Activated CD4-positive, alpha-beta T cell treated with anti-CD3 and anti-CD28 coated beads for 36 hours (primary cell): ENCODE results near the gene SFSWAP. TPM values are rescaled to one million over a fixed set of nuclear protein-coding genes. Genes with fewer than 3 reads are reported as not detected.
"Not testable (repeated sequence)": the region's sequence is repeated elsewhere in the genome, so short reads cannot be mapped to it uniquely, and the experiment has no call there.

Source experiments
- ATAC-seq: fragments of 200-7000 bp; cut with Tn5 transposase; one replicate; pipeline ENCODE4 v1.10.0; 2021; ENCODE audit warnings: mild to moderate bottlenecking, moderate library complexity
- CTCF ChIA-PET: fragments of 350-600 bp; sonication (Branson Sonifier 250); formaldehyde crosslinking; loops from one replicate; lab custom pipeline; 2021; ENCODE audit warnings: antibody characterized with exemption; lab: Charles Lee
- POLR2A ChIA-PET: fragments of 350-600 bp; sonication (Branson Sonifier 250); formaldehyde crosslinking; loops from one replicate; lab custom pipeline; 2021; ENCODE audit warnings: antibody characterized with exemption, inconsistent platforms; lab: Charles Lee
- DNase-seq: peaks from one replicate; pipeline ENCODE4 v3.0.0-alpha.2; 2020
- H3K27ac Mint-ChIP-seq: one replicate; pipeline ENCODE4 v1.8.0; 2021; ENCODE audit warnings: mixed read lengths
- H3K27me3 Mint-ChIP-seq: one replicate; pipeline ENCODE4 v1.8.0; 2021; ENCODE audit warnings: mixed read lengths
- H3K36me3 Mint-ChIP-seq: one replicate; pipeline ENCODE4 v1.8.0; 2021; ENCODE audit warnings: low read depth, mixed read lengths
- H3K4me1 Mint-ChIP-seq: one replicate; pipeline ENCODE4 v1.8.0; 2021; ENCODE audit warnings: mixed read lengths
- H3K4me3 Mint-ChIP-seq: one replicate; pipeline ENCODE4 v1.8.0; 2021; ENCODE audit warnings: mild to moderate bottlenecking, moderate library complexity, mixed read lengths
- H3K9me3 Mint-ChIP-seq: one replicate; pipeline ENCODE4 v1.8.0; 2021; ENCODE audit warnings: low read depth, mixed read lengths
- intact Hi-C, 2 experiments: fragments of 100-400 bp; cut with DNase I in 1 of 2; cut with micrococcal nuclease in 1 of 2; formaldehyde crosslinking; loops; one replicate each; pipeline versions ENCODE4 v1.14.2 to v1.15.1; 2022 to 2024; cut with DNase I, micrococcal nuclease
- total RNA-seq, 2 experiments: library from RNA; stranded (reverse); gene quantifications; one replicate each; pipeline ENCODE4 v1.2.3, GENCODE V29; 2021

The SFSWAP gene
- 10 to 100 TPM; 47.9 to 73.1 TPM for total RNA-seq

- DNase-seq (peak; percentile 85), ATAC-seq (peak; percentile 92)
- Mint-ChIP-seq H3K36me3 (peaks cover 22% of the 10 kb centered on the region), H3K4me1 (peaks cover 24% of the 10 kb centered on the region), H3K4me3 (peak within 1 kb of the TSS; percentile 98), H3K27me3 (no peaks in the 10 kb centered on the region), H3K9me3 (no peaks in the 10 kb centered on the region), H3K27ac (peak within 1 kb of the TSS; percentile 97)
- ChIA-PET CTCF (interaction anchor here (0.6 to 1.0 kb wide), 3 partner anchors 46 to 618 kb away, joined by 3 to 4 read pairs (median 4); no protein-coding TSS in a partner anchor), POLR2A (interaction anchor here (0.6 kb wide), 1 partner anchor 106 kb away, joined by 3 read pairs; no protein-coding TSS in a partner anchor)
- intact Hi-C loops: loop anchor here (1.0 to 5.0 kb wide), 6 partner anchors 28 to 838 kb away; partner anchors contain the start of genes EP400 (in 1 of the 2), MMP17 (in 1 of the 2), PUS1 (in 1 of the 2) and RAN (in 1 of the 2)
Observed at GRCh38 chr12:131710464-131711457, at the start of gene SFSWAP. Gene SFSWAP, plus strand, starts transcription at chr12:131711090. Its CDS starts 140 bp downstream, at chr12:131711230.

- H3K4me1 Mint-ChIP-seq, DNase-seq, H3K4me3 Mint-ChIP-seq, H3K27ac Mint-ChIP-seq, intact Hi-C loops, POLR2A ChIA-PET, CTCF ChIA-PET, H3K36me3 Mint-ChIP-seq, H3K9me3 Mint-ChIP-seq: not testable (repeated sequence)
- ATAC-seq: peak; percentile 68
- H3K27me3 Mint-ChIP-seq: peaks cover 10% of the 10 kb centered on the region
Observed at GRCh38 chr12:131661170-131661985, 49.5 kb upstream of the SFSWAP start.

GRCh38 chr12:131661986-131662288 lies 49.0 kb upstream of the SFSWAP start:
- ATAC-seq: peak; percentile 66
- H3K4me3 Mint-ChIP-seq, DNase-seq, H3K4me1 Mint-ChIP-seq, H3K9me3 Mint-ChIP-seq, H3K27me3 Mint-ChIP-seq, H3K27ac Mint-ChIP-seq, intact Hi-C loops, CTCF ChIA-PET, POLR2A ChIA-PET, H3K36me3 Mint-ChIP-seq: not testable (repeated sequence)

GRCh38 chr12:131662346-131662745 lies 48.5 kb upstream of the SFSWAP start:
- DNase-seq, H3K27ac Mint-ChIP-seq, H3K4me1 Mint-ChIP-seq, H3K9me3 Mint-ChIP-seq, H3K4me3 Mint-ChIP-seq, intact Hi-C loops, H3K36me3 Mint-ChIP-seq, POLR2A ChIA-PET, H3K27me3 Mint-ChIP-seq, ATAC-seq, CTCF ChIA-PET: not testable (repeated sequence)

- DNase-seq, CTCF ChIA-PET, ATAC-seq, H3K4me1 Mint-ChIP-seq, H3K36me3 Mint-ChIP-seq, POLR2A ChIA-PET, H3K4me3 Mint-ChIP-seq, H3K9me3 Mint-ChIP-seq, H3K27ac Mint-ChIP-seq: not testable (repeated sequence)
- intact Hi-C loops: loop anchor here (2.0 to 5.0 kb wide), 2 partner anchors 368 to 371 kb away; no protein-coding TSS in a partner anchor
- H3K27me3 Mint-ChIP-seq: peaks cover 11% of the 10 kb centered on the region
Observed at GRCh38 chr12:131665666-131666065, 45.2 kb upstream of the SFSWAP start.

GRCh38 chr12:131666486-131666885 lies 44.4 kb upstream of the SFSWAP start:
- DNase-seq, POLR2A ChIA-PET, H3K27ac Mint-ChIP-seq, H3K36me3 Mint-ChIP-seq, H3K9me3 Mint-ChIP-seq, H3K4me3 Mint-ChIP-seq, CTCF ChIA-PET, H3K4me1 Mint-ChIP-seq, ATAC-seq: not testable (repeated sequence)
- intact Hi-C loops: loop anchor here in 1 of 2 experiments (5.0 kb wide), 1 partner anchor 369 kb away; no protein-coding TSS in a partner anchor
- peaks cover 11% of the 10 kb centered on the region for H3K27me3 Mint-ChIP-seq

- H3K27ac Mint-ChIP-seq, DNase-seq, POLR2A ChIA-PET, ATAC-seq, H3K4me3 Mint-ChIP-seq, H3K36me3 Mint-ChIP-seq, H3K4me1 Mint-ChIP-seq, H3K9me3 Mint-ChIP-seq, CTCF ChIA-PET: not testable (repeated sequence)
- peaks cover 11% of the 10 kb centered on the region for H3K27me3 Mint-ChIP-seq
- intact Hi-C loops: loop anchor here in 1 of 2 experiments (5.0 kb wide), 1 partner anchor 370 kb away; no protein-coding TSS in a partner anchor
Observed at GRCh38 chr12:131666978-131667601, 43.8 kb upstream of the SFSWAP start.

GRCh38 chr12:131671276-131671675 lies 39.6 kb upstream of the SFSWAP start:
- intact Hi-C loops: no loop called here
- H3K9me3 Mint-ChIP-seq: no peaks in the 10 kb centered on the region
- H3K4me1 Mint-ChIP-seq: no peaks in the 10 kb centered on the region
- CTCF ChIA-PET: no interaction called here
- H3K27me3 Mint-ChIP-seq: peaks cover 5% of the 10 kb centered on the region
- H3K27ac Mint-ChIP-seq: no peak overlapping the region
- POLR2A ChIA-PET: no interaction called here
- ATAC-seq: no peak
- no peaks in the 10 kb centered on the region for H3K36me3 Mint-ChIP-seq
- DNase-seq: no peak
- H3K4me3 Mint-ChIP-seq: no peak overlapping the region

GRCh38 chr12:131671871-131672270 lies 39.0 kb upstream of the SFSWAP start:
- Mint-ChIP-seq H3K36me3 (no peaks in the 10 kb centered on the region), H3K9me3 (no peaks in the 10 kb centered on the region), H3K27ac (no peak overlapping the region), H3K4me1 (no peaks in the 10 kb centered on the region), H3K27me3 (peaks cover 5% of the 10 kb centered on the region), H3K4me3 (no peak overlapping the region)
- intact Hi-C loops: no loop called here
- ATAC-seq (no peak), DNase-seq (no peak)
- ChIA-PET CTCF (no interaction called here), POLR2A (no interaction called here)

- H3K4me3 Mint-ChIP-seq: no peak overlapping the region
- H3K27ac Mint-ChIP-seq: no peak overlapping the region
- ChIA-PET CTCF (no interaction called here), POLR2A (no interaction called here)
- no peak for ATAC-seq
- no peak for DNase-seq
- no peaks in the 10 kb centered on the region for H3K9me3 Mint-ChIP-seq
- peaks cover 4% of the 10 kb centered on the region for H3K27me3 Mint-ChIP-seq
- H3K4me1 Mint-ChIP-seq: no peaks in the 10 kb centered on the region
- H3K36me3 Mint-ChIP-seq: no peaks in the 10 kb centered on the region
- intact Hi-C loops: no loop called here
Observed at GRCh38 chr12:131672311-131672940, 38.5 kb upstream of the SFSWAP start.
